Right cardiac atrium (tissue), 5 donors: ENCODE measurements around the gene COX6B1. TPM values are rescaled to one million over a fixed set of nuclear protein-coding genes. Genes with fewer than 3 reads are reported as not detected.

ENCODE experiments used
- ATAC-seq, 2 donors: fragments of 200-7000 bp; cut with Tn5 transposase; one replicate each; pipeline versions ENCODE4 v1.8.0 to v1.9.1; 2020; ENCODE audit warnings: moderate library complexity in 2 of 2, mild to moderate bottlenecking in 1 of 2
- DNase-seq, 3 donors: peaks; one replicate each; pipeline ENCODE4 v3.0.0-alpha.2; 2020
- H3K27ac ChIP-seq: one replicate; pipeline ENCODE4 v1.5.1; 2013; ENCODE audit warnings: mild to moderate bottlenecking, low read length, control low read depth, moderate library complexity
- H3K27me3 ChIP-seq: one replicate; pipeline ENCODE4 v1.6.1; 2013; ENCODE audit not compliant: control insufficient read depth, insufficient read depth
- H3K4me1 ChIP-seq: one replicate; pipeline ENCODE4 v1.6.1; 2013; ENCODE audit warnings: low read length; ENCODE audit not compliant: control insufficient read depth, insufficient read depth
- H3K4me3 ChIP-seq: one replicate; pipeline ENCODE4 v1.5.1; 2013; ENCODE audit warnings: low read length, control low read depth
- H3K9me3 ChIP-seq: one replicate; pipeline ENCODE4 v1.6.1; 2013; ENCODE audit warnings: low read length; ENCODE audit not compliant: control insufficient read depth
- WGBS: extraction: QIAGEN DNeasy Blood & Tissue Kit; methylation state at CpG from one replicate; pipeline ENCODE4 v1.1.7; 2013; 5-methylcytosine and 5-hydroxymethylcytosine counted together
- intact Hi-C, 4 donors: fragments of 100-400 bp; cut with DNase I; formaldehyde crosslinking; loops; one replicate each; pipeline versions ENCODE4 v1.11.0 to v1.14.0; 2022 to 2023
- polyA plus RNA-seq: library from polyadenylated mRNA; stranded (reverse); fragments of 200-250 nt; gene quantifications from one replicate; pipeline ENCODE4 v1.2.3, GENCODE V29; 2013
- total RNA-seq, 4 donors: library from RNA; stranded (reverse); fragmentation: NEBNext Ultra II Directional; extraction: Animal tissue kit (Norgen Biotek cat#: 25700); gene quantifications; one replicate each; pipeline ENCODE4 v1.2.1, GENCODE V29; 2021
- donor health status: healthy with polysubstance abuse.
- donor health status: DM: no; HTN: yes; CAD: no.
- donor health status: DM: no; HTN: no; CAD: no.
- donor health status: DM: no; HTN: yes; CAD: no; lungs with severe emphysema.
- donor health status: DM: yes; HTN: yes; CAD: no.

COX6B1 gene
- total and polyA plus RNA-seq, 5 donors, result 899 to 3,084 (median 1,127) TPM

GRCh38 chr19:35636651-35637050 lies 11.5 kb upstream of the COX6B1 start:
- no peak for ATAC-seq
- no peak for DNase-seq
- Histone ChIP-seq H3K27ac (no peak overlapping the region), H3K4me3 (no peak overlapping the region), H3K27me3 (no peaks in the 10 kb centered on the region), H3K9me3 (no peaks in the 10 kb centered on the region), H3K4me1 (no peaks in the 10 kb centered on the region)
- intact Hi-C loops, result no loop called here
- whole genome bisulfite sequencing, result 95% methylated on average over 3 of the region's 3 CpGs

- DNase-seq (peak in 1 of 3 donors; percentile 54), ATAC-seq (no peak)
- Histone ChIP-seq H3K4me3 (no peak overlapping the region), H3K9me3 (no peaks in the 10 kb centered on the region), H3K4me1 (no peaks in the 10 kb centered on the region), H3K27ac (no peak overlapping the region), H3K27me3 (no peaks in the 10 kb centered on the region)
- intact Hi-C loops, result no loop called here
- 94% methylated on average over 25 of the region's 25 CpGs for WGBS
These were observed 11.0 kb upstream of the COX6B1 start for GRCh38 chr19:35637165-35637564.

GRCh38 chr19:35639321-35639639 lies 8.8 kb upstream of the COX6B1 start:
- H3K27ac ChIP-seq, result no peak overlapping the region
- H3K4me1 ChIP-seq, result no peaks in the 10 kb centered on the region
- no peak for DNase-seq
- H3K9me3 ChIP-seq, result no peaks in the 10 kb centered on the region
- ATAC-seq, result no peak
- 49% methylated on average over 6 of the region's 6 CpGs for WGBS
- no peak overlapping the region for H3K4me3 ChIP-seq
- no peaks in the 10 kb centered on the region for H3K27me3 ChIP-seq
- intact Hi-C loops, result no loop called here

DNA sequence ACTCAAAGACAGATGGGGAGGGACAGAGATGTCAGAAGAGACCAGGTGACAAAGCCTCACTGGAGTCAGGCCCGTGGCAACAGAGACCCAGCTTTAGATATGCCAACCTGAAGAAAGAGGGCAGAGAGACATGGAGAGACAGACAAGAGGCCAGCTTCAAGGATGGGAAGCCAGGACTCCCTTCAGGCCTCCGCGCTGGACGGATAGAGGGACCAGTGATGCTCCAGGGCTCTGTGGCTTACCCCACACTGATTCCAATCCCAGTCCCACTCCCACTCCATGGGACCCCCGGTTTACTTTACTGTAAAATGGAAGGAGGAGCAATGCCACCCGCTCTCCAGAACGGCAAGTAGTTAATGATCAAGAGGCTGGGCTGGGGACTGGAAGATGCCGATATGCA lies 8.3 kb upstream of the COX6B1 start:
- H3K27me3 ChIP-seq, result no peaks in the 10 kb centered on the region
- H3K9me3 ChIP-seq, result no peaks in the 10 kb centered on the region
- 86% methylated on average over 8 of the region's 8 CpGs for WGBS
- intact Hi-C loops, result no loop called here
- ATAC-seq, result no peak
- DNase-seq, result no peak
- no peak overlapping the region for H3K4me3 ChIP-seq
- H3K27ac ChIP-seq, result no peak overlapping the region
- no peaks in the 10 kb centered on the region for H3K4me1 ChIP-seq

DNA sequence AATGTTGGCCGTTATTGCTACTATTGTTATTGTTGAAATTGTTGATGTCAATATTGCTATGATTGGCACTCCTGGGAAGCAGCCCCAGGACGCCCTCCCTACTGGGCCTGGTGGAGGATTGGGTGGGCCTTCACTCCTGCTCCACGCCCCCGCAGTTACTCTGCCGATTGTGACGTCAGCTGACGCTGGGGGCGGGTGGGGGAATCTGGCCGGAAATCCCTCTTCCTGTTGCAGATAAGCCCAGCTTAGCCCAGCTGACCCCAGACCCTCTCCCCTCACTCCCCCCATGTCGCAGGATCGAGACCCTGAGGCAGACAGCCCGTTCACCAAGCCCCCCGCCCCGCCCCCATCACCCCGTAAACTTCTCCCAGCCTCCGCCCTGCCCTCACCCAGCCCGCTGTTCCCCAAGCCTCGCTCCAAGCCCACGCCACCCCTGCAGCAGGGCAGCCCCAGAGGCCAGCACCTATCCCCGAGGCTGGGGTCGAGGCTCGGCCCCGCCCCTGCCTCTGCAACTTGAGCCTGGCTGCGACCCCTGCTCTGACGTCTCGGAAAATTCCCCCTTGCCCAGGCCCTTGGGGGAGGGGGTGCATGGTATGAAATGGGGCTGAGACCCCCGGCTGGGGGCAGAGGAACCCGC lies 6.5 kb upstream of the COX6B1 start, which contains the start of gene ETV2:
TSS of gene ETV2 (plus strand) at position 231 of the 637 bp plus-strand sequence. CDS start 716 bp downstream, outside the sequence.
- Histone ChIP-seq H3K4me3 (no peak within 1 kb of the TSS), H3K27me3 (no peaks in the 10 kb centered on the region), H3K4me1 (no peaks in the 10 kb centered on the region), H3K27ac (no peak within 1 kb of the TSS), H3K9me3 (no peaks in the 10 kb centered on the region)
- no peak for ATAC-seq
- WGBS, result 14% methylated on average over 28 of the region's 28 CpGs
- intact Hi-C loops, result no loop called here
- peak; percentile 69 to 77 (median 76) for DNase-seq

DNA sequence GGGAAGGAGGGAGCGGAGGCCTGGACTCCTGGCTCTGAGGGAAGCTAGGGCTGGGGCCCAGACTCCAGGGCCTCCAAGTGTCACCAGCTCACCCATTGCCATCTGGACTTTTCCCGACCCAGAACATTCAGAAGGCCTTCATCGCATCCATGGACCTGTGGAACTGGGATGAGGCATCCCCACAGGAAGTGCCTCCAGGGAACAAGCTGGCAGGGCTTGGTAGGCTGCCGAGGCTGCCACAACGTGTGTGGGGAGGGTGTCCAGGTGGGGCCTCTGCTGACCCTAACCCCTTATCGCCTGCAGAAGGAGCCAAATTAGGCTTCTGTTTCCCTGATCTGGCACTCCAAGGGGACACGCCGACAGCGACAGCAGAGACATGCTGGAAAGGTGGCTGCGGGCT lies 5.8 kb upstream of the COX6B1 start:
- no peak for DNase-seq
- Histone ChIP-seq H3K9me3 (no peaks in the 10 kb centered on the region), H3K27ac (no peak overlapping the region), H3K4me1 (no peaks in the 10 kb centered on the region), H3K27me3 (no peaks in the 10 kb centered on the region), H3K4me3 (no peak overlapping the region)
- ATAC-seq, result no peak
- WGBS, result 66% methylated on average over 10 of the region's 10 CpGs
- intact Hi-C loops, result no loop called here

DNA sequence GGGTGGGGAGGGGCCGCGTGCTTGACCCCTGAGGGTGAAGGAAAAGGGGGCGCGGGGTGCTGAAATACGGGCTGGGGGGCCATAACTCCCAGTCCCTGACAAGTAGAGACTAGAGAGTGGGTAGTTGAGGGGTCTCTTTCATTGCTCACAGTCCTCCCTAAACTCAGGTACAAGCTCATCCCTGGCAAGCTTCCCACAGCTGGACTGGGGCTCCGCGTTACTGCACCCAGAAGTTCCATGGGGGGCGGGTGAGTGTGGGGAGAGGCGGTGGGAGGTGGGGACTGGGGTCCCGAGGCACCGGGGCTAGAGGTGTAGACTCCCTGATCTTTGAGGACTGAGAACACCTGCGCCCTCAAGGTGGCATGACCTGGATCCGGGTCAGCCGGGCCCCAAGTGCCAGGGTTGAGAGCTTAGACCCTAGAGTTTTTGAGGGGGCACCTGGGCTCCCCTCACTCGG lies 5.3 kb upstream of the COX6B1 start:
- Histone ChIP-seq H3K4me1 (no peaks in the 10 kb centered on the region), H3K4me3 (peak overlapping the region; percentile 56), H3K27me3 (no peaks in the 10 kb centered on the region), H3K27ac (no peak overlapping the region), H3K9me3 (no peaks in the 10 kb centered on the region)
- 44% methylated on average over 15 of the region's 15 CpGs for WGBS
- intact Hi-C loops, result no loop called here
- DNase-seq, result peak in 2 of 3 donors; percentile 47 to 69
- ATAC-seq, result no peak

GRCh38 chr19:35643255-35644205 lies 4.6 kb upstream of the COX6B1 start:
- Histone ChIP-seq H3K9me3 (no peaks in the 10 kb centered on the region), H3K27ac (peak overlapping the region; percentile 77), H3K27me3 (no peaks in the 10 kb centered on the region), H3K4me1 (no peaks in the 10 kb centered on the region), H3K4me3 (peak overlapping the region; percentile 56)
- DNase-seq (peak; percentile 87 to 94 (median 93)), ATAC-seq (peak; percentile 74 to 76)
- WGBS, result under 1% methylated on average over 69 of the region's 69 CpGs
- intact Hi-C loops, result no loop called here

GRCh38 chr19:35644206-35644986 lies 3.7 kb upstream of the COX6B1 start:
- no peaks in the 10 kb centered on the region for H3K9me3 ChIP-seq
- no peaks in the 10 kb centered on the region for H3K27me3 ChIP-seq
- intact Hi-C loops, result no loop called here
- under 1% methylated on average over 60 of the region's 60 CpGs for WGBS
- DNase-seq, result peak; percentile 97 to 98 (median 98)
- no peaks in the 10 kb centered on the region for H3K4me1 ChIP-seq
- peak overlapping the region; percentile 88 for H3K27ac ChIP-seq
- H3K4me3 ChIP-seq, result peak overlapping the region; percentile 56
- peak; percentile 92 to 95 for ATAC-seq

GRCh38 chr19:35644987-35645679 lies 3.0 kb upstream of the COX6B1 start:
- intact Hi-C loops, result no loop called here
- peak; percentile 59 to 60 for ATAC-seq
- H3K27me3 ChIP-seq, result no peaks in the 10 kb centered on the region
- H3K4me1 ChIP-seq, result no peaks in the 10 kb centered on the region
- 16% methylated on average over 20 of the region's 20 CpGs for WGBS
- H3K9me3 ChIP-seq, result no peaks in the 10 kb centered on the region
- peak overlapping the region; percentile 56 for H3K4me3 ChIP-seq
- peak; percentile 93 to 96 (median 96) for DNase-seq
- peak overlapping the region; percentile 88 for H3K27ac ChIP-seq
